GM23338 (cell line): ENCODE measurements around the gene SLC8A1. TPM values are rescaled to one million over a fixed set of nuclear protein-coding genes. Genes with fewer than 3 reads are reported as not detected.

Source experiments
- ATAC-seq: fragments of 200-7000 bp; cut with Tn5 transposase; 3 replicates; pipeline ENCODE4 v1.9.1; 2020
- DNase-seq: peaks from one replicate; pipeline ENCODE4 v3.0.0-alpha.2; 2015; ENCODE audit warnings: low spot score
- H2AFZ ChIP-seq: fragments of 200-600 bp; sonication (generic); 2 replicates; pipeline ENCODE4 v1.8.0; 2016; ENCODE audit warnings: antibody characterized with exemption, mild to moderate bottlenecking, moderate library complexity
- H3F3A ChIP-seq: fragments of 200-600 bp; sonication (generic); replicated peaks from 2 replicates; pipeline ENCODE4 v1.8.0; 2017; ENCODE audit warnings: antibody characterized with exemption, mixed run types, low read depth
- H3K27ac ChIP-seq: fragments of 200-600 bp; sonication (generic); 2 replicates; pipeline ENCODE4 v1.6.1; 2016; ENCODE audit warnings: low read depth
- H3K27me3 ChIP-seq: fragments of 200-600 bp; sonication (generic); 2 replicates; pipeline ENCODE4 v1.8.0; 2016; ENCODE audit warnings: mild to moderate bottlenecking, mixed run types, moderate library complexity; ENCODE audit not compliant: insufficient read depth
- H3K36me3 ChIP-seq: fragments of 200-600 bp; sonication (generic); 2 replicates; pipeline ENCODE4 v1.8.0; 2016; ENCODE audit warnings: mild to moderate bottlenecking; ENCODE audit not compliant: insufficient read depth
- H3K4me1 ChIP-seq: fragments of 200-600 bp; sonication (generic); 2 replicates; pipeline ENCODE4 v1.8.0; 2016; ENCODE audit warnings: mild to moderate bottlenecking, moderate library complexity; ENCODE audit not compliant: insufficient read depth
- H3K4me2 ChIP-seq: fragments of 200-600 bp; sonication (generic); 2 replicates; pipeline ENCODE4 v1.7.1; 2017; ENCODE audit warnings: mixed run types
- H3K4me3 ChIP-seq: fragments of 200-600 bp; sonication (generic); 2 replicates; pipeline ENCODE4 v1.6.1; 2016; ENCODE audit warnings: mixed run types
- H3K79me2 ChIP-seq: fragments of 200-600 bp; sonication (generic); replicated peaks from 2 replicates; pipeline ENCODE4 v1.8.0; 2017; ENCODE audit warnings: mild to moderate bottlenecking; ENCODE audit not compliant: insufficient read depth
- H3K9me2 ChIP-seq: fragments of 200-600 bp; sonication (generic); 2 replicates; pipeline ENCODE4 v1.8.0; 2017; ENCODE audit not compliant: insufficient read depth
- H4K20me1 ChIP-seq: fragments of 200-600 bp; sonication (generic); replicated peaks from 2 replicates; pipeline ENCODE4 v1.8.0; 2017; ENCODE audit warnings: mild to moderate bottlenecking; ENCODE audit not compliant: insufficient read depth
- H3K27ac Mint-ChIP-seq: 2 replicates; pipeline ENCODE4 v1.8.0; 2020; ENCODE audit warnings: inconsistent platforms, mild to moderate bottlenecking, moderate library complexity, mixed read lengths
- H3K27me3 Mint-ChIP-seq: 3 replicates; pipeline ENCODE4 v1.8.0; 2022; ENCODE audit warnings: low read depth, mild to moderate bottlenecking, moderate library complexity, mixed read lengths, inconsistent platforms; ENCODE audit not compliant: insufficient read depth, poor library complexity
- H3K36me3 Mint-ChIP-seq: 3 replicates; pipeline ENCODE4 v1.8.0; 2021; ENCODE audit warnings: low read depth, mild to moderate bottlenecking, inconsistent platforms, moderate library complexity, mixed read lengths
- H3K4me1 Mint-ChIP-seq: 3 replicates; pipeline ENCODE4 v1.8.0; 2020; ENCODE audit warnings: mild to moderate bottlenecking, inconsistent platforms, mixed read lengths
- H3K4me3 Mint-ChIP-seq: 3 replicates; pipeline ENCODE4 v1.8.0; 2021; ENCODE audit warnings: moderate library complexity, mild to moderate bottlenecking, inconsistent platforms, mixed read lengths
- H3K9me3 Mint-ChIP-seq: 3 replicates; pipeline ENCODE4 v1.8.0; 2020; ENCODE audit warnings: moderate library complexity, mild to moderate bottlenecking, inconsistent platforms, mixed read lengths
- CTCF ChIP-seq, 2 experiments: fragments of 200-600 bp in 1 of 2; sonication (generic) in 1 of 2; conservative IDR thresholded peaks; 2 replicates each; pipeline versions ENCODE4 v1.5.1 to v1.6.1; 2016 to 2017; ENCODE audit warnings: antibody characterized with exemption in 2 of 2, low read depth in 2 of 2, mild to moderate bottlenecking in 2 of 2, moderate library complexity in 1 of 2
- EZH2 ChIP-seq: fragments of 200-600 bp; sonication (generic); IDR thresholded peaks from one replicate; pipeline ENCODE4 v1.8.0; 2017; ENCODE audit warnings: antibody characterized with exemption, mild to moderate bottlenecking, low read depth; ENCODE audit not compliant: unreplicated experiment
- EZH2phosphoT487 ChIP-seq: fragments of 200-600 bp; sonication (generic); IDR thresholded peaks from one replicate; pipeline ENCODE4 v1.8.1; 2018; ENCODE audit warnings: antibody characterized with exemption; ENCODE audit not compliant: unreplicated experiment
- JUNB ChIP-seq: IDR thresholded peaks from one replicate; pipeline ENCODE4 v1.6.1; 2016; ENCODE audit warnings: antibody characterized with exemption; ENCODE audit not compliant: unreplicated experiment
- NANOG ChIP-seq: IDR thresholded peaks from 2 replicates; pipeline ENCODE4 v1.6.1; 2016; ENCODE audit warnings: antibody characterized with exemption, borderline replicate concordance
- POLR2AphosphoS5 ChIP-seq: IDR thresholded peaks from 2 replicates; pipeline ENCODE4 v1.6.1; 2016; ENCODE audit warnings: antibody characterized with exemption, low read depth
- STAT1 ChIP-seq: IDR thresholded peaks from one replicate; pipeline ENCODE4 v1.6.1; 2016; ENCODE audit warnings: antibody characterized with exemption; ENCODE audit not compliant: unreplicated experiment
- ZNF114 ChIP-seq: fragments of 250-450 bp; sonication (Bioruptor Pico); IDR thresholded peaks from 2 replicates; pipeline ENCODE4 v1.5.0; 2020; ENCODE audit warnings: mild to moderate bottlenecking, moderate library complexity
- ZNF462 ChIP-seq: fragments of 250-450 bp; sonication (Bioruptor Pico); IDR thresholded peaks from 2 replicates; pipeline ENCODE4 v1.5.0; 2020; ENCODE audit warnings: mild to moderate bottlenecking, moderate library complexity
- polyA plus RNA-seq: library from polyadenylated mRNA; unstranded; fragments of >200 nt; fragmentation: Nextera tagmentation; extraction: Ambion mirVana; gene quantifications from 2 replicates; pipeline ENCODE4 v1.2.1, GENCODE V29; 2016
- total RNA-seq: library from RNA; depleted of rRNA; stranded (reverse); fragments of >200 nt; shearing (Covaris generic); gene quantifications from 2 replicates; pipeline ENCODE4 v1.2.3, GENCODE V29; 2014
- TF ChIP-seq, protein P1 (sequence below): IDR thresholded peaks from one replicate; pipeline ENCODE4 v1.6.1; 2018; ENCODE audit warnings: antibody characterized with exemption; ENCODE audit not compliant: unreplicated experiment

The SLC8A1 gene
- total and polyA plus RNA-seq, 2 experiments from 2014 or later, result 2.5 to 3.3 TPM

GRCh38 chr2:40466332-40466906 is 14.5 kb upstream of the SLC8A1 start:
- Histone ChIP-seq H3K79me2 (no peaks in the 10 kb centered on the region), H3K36me3 (no peaks in the 10 kb centered on the region), H3K27me3 (no peaks in the 10 kb centered on the region), H3K4me1 (no peaks in the 10 kb centered on the region), H4K20me1 (no peaks in the 10 kb centered on the region), H3K4me2 (no peak overlapping the region), H3K27ac (no peak overlapping the region), H3K9me2 (no peaks in the 10 kb centered on the region), H3K4me3 (no peak overlapping the region), H2AFZ (no peak overlapping the region), H3F3A (no peaks in the 10 kb centered on the region)
- no peaks in the 10 kb centered on the region for H3K36me3 Mint-ChIP-seq
- peaks cover 2% of the 10 kb centered on the region for H3K27me3 Mint-ChIP-seq
- H3K27ac Mint-ChIP-seq, result no peak overlapping the region
- ATAC-seq (no peak), DNase-seq (no peak)
- H3K4me1 Mint-ChIP-seq, result no peaks in the 10 kb centered on the region
- H3K4me3 Mint-ChIP-seq, result no peak overlapping the region
- H3K9me3 Mint-ChIP-seq, result no peaks in the 10 kb centered on the region
- TF ChIP-seq, protein P1, sequence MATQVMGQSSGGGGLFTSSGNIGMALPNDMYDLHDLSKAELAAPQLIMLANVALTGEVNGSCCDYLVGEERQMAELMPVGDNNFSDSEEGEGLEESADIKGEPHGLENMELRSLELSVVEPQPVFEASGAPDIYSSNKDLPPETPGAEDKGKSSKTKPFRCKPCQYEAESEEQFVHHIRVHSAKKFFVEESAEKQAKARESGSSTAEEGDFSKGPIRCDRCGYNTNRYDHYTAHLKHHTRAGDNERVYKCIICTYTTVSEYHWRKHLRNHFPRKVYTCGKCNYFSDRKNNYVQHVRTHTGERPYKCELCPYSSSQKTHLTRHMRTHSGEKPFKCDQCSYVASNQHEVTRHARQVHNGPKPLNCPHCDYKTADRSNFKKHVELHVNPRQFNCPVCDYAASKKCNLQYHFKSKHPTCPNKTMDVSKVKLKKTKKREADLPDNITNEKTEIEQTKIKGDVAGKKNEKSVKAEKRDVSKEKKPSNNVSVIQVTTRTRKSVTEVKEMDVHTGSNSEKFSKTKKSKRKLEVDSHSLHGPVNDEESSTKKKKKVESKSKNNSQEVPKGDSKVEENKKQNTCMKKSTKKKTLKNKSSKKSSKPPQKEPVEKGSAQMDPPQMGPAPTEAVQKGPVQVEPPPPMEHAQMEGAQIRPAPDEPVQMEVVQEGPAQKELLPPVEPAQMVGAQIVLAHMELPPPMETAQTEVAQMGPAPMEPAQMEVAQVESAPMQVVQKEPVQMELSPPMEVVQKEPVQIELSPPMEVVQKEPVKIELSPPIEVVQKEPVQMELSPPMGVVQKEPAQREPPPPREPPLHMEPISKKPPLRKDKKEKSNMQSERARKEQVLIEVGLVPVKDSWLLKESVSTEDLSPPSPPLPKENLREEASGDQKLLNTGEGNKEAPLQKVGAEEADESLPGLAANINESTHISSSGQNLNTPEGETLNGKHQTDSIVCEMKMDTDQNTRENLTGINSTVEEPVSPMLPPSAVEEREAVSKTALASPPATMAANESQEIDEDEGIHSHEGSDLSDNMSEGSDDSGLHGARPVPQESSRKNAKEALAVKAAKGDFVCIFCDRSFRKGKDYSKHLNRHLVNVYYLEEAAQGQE, result no peak
- no peak for TF ChIP-seq STAT1
- no peak for TF ChIP-seq CTCF (conservative IDR thresholded peaks at IDR 0.05; ENCODE audit: low read depth in 2 of 2)
- TF ChIP-seq ZNF114, result no peak
- no peak for TF ChIP-seq JUNB
- no peak for TF ChIP-seq EZH2

DNA sequence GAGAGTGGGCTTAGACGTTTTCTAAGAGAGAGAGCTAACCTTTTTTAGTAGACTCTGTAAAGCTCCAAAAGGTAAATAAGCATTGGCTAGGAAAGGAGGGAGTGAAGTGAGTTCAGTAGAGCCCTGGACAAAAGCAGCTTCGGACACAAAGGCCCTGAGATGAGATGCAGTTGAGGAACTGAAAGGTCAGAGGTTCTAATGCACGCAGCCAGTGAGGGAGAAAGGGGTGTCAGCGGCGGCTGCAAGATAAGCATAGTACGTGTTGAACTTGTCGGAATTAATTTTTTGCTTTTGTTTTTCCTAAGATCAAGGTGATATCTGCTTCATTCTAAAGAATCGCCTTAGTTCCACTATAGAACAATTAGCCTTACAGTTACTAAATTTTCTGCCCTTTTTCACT is 11.2 kb upstream of the SLC8A1 start:
- H3K27ac Mint-ChIP-seq, result no peak overlapping the region; the same call in 1 of the 2 replicates
- Histone ChIP-seq H3K27ac (no peak overlapping the region), H3K36me3 (no peaks in the 10 kb centered on the region), H3K27me3 (no peaks in the 10 kb centered on the region), H3K4me1 (no peaks in the 10 kb centered on the region), H3K9me2 (no peaks in the 10 kb centered on the region), H4K20me1 (no peaks in the 10 kb centered on the region), H2AFZ (peak overlapping the region; percentile 80; the same call in 1 of the 2 replicates), H3K4me2 (no peak overlapping the region), H3F3A (no peaks in the 10 kb centered on the region), H3K4me3 (no peak overlapping the region), H3K79me2 (no peaks in the 10 kb centered on the region)
- DNase-seq (no peak), ATAC-seq (no peak)
- no peak overlapping the region for H3K4me3 Mint-ChIP-seq
- H3K9me3 Mint-ChIP-seq, result no peaks in the 10 kb centered on the region
- no peaks in the 10 kb centered on the region for H3K36me3 Mint-ChIP-seq
- H3K4me1 Mint-ChIP-seq, result no peaks in the 10 kb centered on the region
- peaks cover 2% of the 10 kb centered on the region for H3K27me3 Mint-ChIP-seq
- TF ChIP-seq EZH2phosphoT487, result no peak
- TF ChIP-seq NANOG, result no peak
- TF ChIP-seq ZNF462 (CRISPR knock-in tag), result no peak
- no peak for TF ChIP-seq STAT1
- TF ChIP-seq POLR2AphosphoS5, result no peak
- no peak for TF ChIP-seq ZNF114
- no peak for TF ChIP-seq EZH2
